PC-9 (cell line): ENCODE measurements around the gene MIDN. TPM values are rescaled to one million over a fixed set of nuclear protein-coding genes. Genes with fewer than 3 reads are reported as not detected.
A peak's percentile ranks its signal among the peaks of the same experiment; 100 is the strongest.

Source experiments
- BruUV-seq: library from RNA; stranded (reverse); fragments of 400-500 nt; replicated peaks from 2 replicates; lab custom pipeline; 2021; lab: Mats Ljungman, UMichigan
- CTCF ChIA-PET: fragments of 300-600 bp; sonication (Branson Sonifier 250); formaldehyde crosslinking; loops from one replicate; lab custom pipeline; 2022; ENCODE audit warnings: antibody characterized with exemption; lab: Charles Lee
- POLR2A ChIA-PET: fragments of 300-600 bp; sonication (Branson Sonifier 250); formaldehyde crosslinking; loops from one replicate; lab custom pipeline; 2022; ENCODE audit warnings: antibody characterized with exemption; ENCODE audit not compliant: unreplicated experiment; lab: Charles Lee
- DNase-seq, 2 experiments: peaks; one replicate each; pipeline versions ENCODE4 v3.0.0 to v3.0.0-alpha.2; 2015 to 2022; ENCODE audit warnings: mixed read lengths in 1 of 2
- H2AFZ ChIP-seq: fragments of 200-600 bp; sonication (generic); 2 replicates; pipeline ENCODE4 v1.8.1; 2017; ENCODE audit warnings: antibody characterized with exemption
- H3F3A ChIP-seq: fragments of 200-600 bp; sonication (generic); 2 replicates; pipeline ENCODE4 v1.8.1; 2017; ENCODE audit warnings: antibody characterized with exemption, mild to moderate bottlenecking, low read depth; ENCODE audit not compliant: insufficient read depth
- H3K27ac ChIP-seq: fragments of 200-600 bp; sonication (generic); 2 replicates; pipeline ENCODE4 v1.6.1; 2016; ENCODE audit warnings: mixed run types
- H3K27me3 ChIP-seq: fragments of 200-600 bp; sonication (generic); 2 replicates; pipeline ENCODE4 v1.6.1; 2016; ENCODE audit warnings: low read depth, mixed run types; ENCODE audit not compliant: insufficient read depth
- H3K36me3 ChIP-seq: fragments of 200-600 bp; sonication (generic); 2 replicates; pipeline ENCODE4 v1.6.1; 2016; ENCODE audit warnings: low read depth, mixed run types
- H3K4me1 ChIP-seq: fragments of 200-600 bp; sonication (generic); replicated peaks from 2 replicates; pipeline ENCODE4 v1.6.1; 2016; ENCODE audit warnings: mixed run types; ENCODE audit not compliant: insufficient read depth
- H3K4me2 ChIP-seq: fragments of 200-600 bp; sonication (generic); 2 replicates; pipeline ENCODE4 v1.6.1; 2017; ENCODE audit warnings: mixed run types
- H3K4me3 ChIP-seq: fragments of 200-600 bp; sonication (generic); 2 replicates; pipeline ENCODE4 v1.6.1; 2016; ENCODE audit warnings: mixed run types
- H3K79me2 ChIP-seq: fragments of 200-600 bp; sonication (generic); 2 replicates; pipeline ENCODE4 v1.6.1; 2017; ENCODE audit warnings: low read depth, mixed run types
- H3K9me2 ChIP-seq: fragments of 200-600 bp; sonication (generic); 2 replicates; pipeline ENCODE4 v1.8.1; 2017; ENCODE audit warnings: mild to moderate bottlenecking; ENCODE audit not compliant: insufficient read depth
- H3K9me3 ChIP-seq: fragments of 200-600 bp; sonication (generic); 2 replicates; pipeline ENCODE4 v1.8.1; 2016; ENCODE audit warnings: low read depth; ENCODE audit not compliant: insufficient read depth
- H4K20me1 ChIP-seq: fragments of 200-600 bp; sonication (generic); 2 replicates; pipeline ENCODE4 v1.8.1; 2017; ENCODE audit not compliant: insufficient read depth
- EZH2 ChIP-seq: fragments of 200-600 bp; sonication (generic); IDR thresholded peaks from 2 replicates; pipeline ENCODE4 v1.8.0; 2017; ENCODE audit warnings: antibody characterized with exemption, low read depth
- intact Hi-C: fragments of 100-400 bp; cut with micrococcal nuclease; formaldehyde crosslinking; loops from one replicate; pipeline ENCODE4 v1.10.0; 2022; ENCODE audit not compliant: unreplicated experiment
- total RNA-seq: library from RNA; stranded (reverse); gene quantifications from 2 replicates; pipeline ENCODE4 v1.2.3, GENCODE V29; 2021
- TF ChIP-seq, protein P1 (sequence below): fragments of 200-600 bp; sonication (generic); conservative IDR thresholded peaks from 2 replicates; pipeline ENCODE4 v1.6.1; 2017; ENCODE audit warnings: mixed run types, antibody characterized with exemption, mild to moderate bottlenecking, moderate library complexity

Gene MIDN
- total RNA-seq, 1 experiment from 2014 or later: 61.4 TPM

DNA sequence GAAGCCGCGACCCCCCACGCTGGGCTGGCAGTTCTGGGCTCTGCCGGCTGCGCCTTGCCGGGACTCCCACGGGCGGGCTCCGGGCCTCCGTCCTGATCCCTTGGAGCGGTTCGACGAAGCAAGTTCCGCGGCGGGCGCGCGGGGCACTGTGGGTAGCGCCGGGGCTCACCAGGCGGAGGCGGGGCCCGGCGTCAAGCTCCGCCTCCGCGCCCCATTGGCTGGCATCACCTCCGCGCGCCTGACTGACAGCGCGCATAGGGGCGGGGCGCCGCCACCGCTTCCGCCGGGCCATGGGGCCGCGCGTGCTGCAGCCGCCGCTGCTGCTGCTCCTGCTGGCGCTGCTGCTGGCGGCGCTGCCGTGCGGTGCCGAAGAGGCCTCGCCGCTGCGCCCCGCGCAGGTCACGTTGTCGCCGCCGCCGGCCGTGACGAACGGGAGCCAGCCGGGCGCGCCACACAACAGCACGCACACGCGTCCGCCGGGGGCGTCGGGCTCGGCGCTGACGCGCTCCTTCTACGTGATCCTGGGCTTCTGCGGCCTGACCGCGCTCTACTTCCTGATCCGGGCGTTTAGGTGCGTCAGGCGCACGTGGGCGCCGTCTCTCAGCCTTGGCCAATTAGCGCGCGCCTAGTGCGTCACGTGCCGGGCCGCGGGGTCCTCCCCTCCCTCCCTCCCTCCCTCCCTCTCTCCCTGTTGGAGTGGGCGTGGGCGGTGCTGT is 27.0 kb downstream of the MIDN start, which contains the start of gene FAM174C:
FAM174C (plus strand) TSS at position 271 of the 716 bp plus-strand sequence; CDS start at position 291, 20 bp downstream.
- Histone ChIP-seq H3K27ac (peak within 1 kb of the TSS; percentile 86), H3K4me1 (peaks cover 27% of the 10 kb centered on the region), H4K20me1 (peaks cover 17% of the 10 kb centered on the region), H3K9me3 (no peaks in the 10 kb centered on the region), H3K9me2 (no peaks in the 10 kb centered on the region), H3K4me3 (peak within 1 kb of the TSS; percentile 78), H2AFZ (peak within 1 kb of the TSS; percentile 74; the same call in 1 of the 2 replicates), H3K4me2 (peak within 1 kb of the TSS; percentile 89), H3F3A (peaks cover 37% of the 10 kb centered on the region), H3K27me3 (no peaks in the 10 kb centered on the region), H3K79me2 (peaks cover 56% of the 10 kb centered on the region), H3K36me3 (peaks cover 11% of the 10 kb centered on the region; the same call in 1 of the 2 replicates)
- ChIA-PET CTCF (no interaction called here), POLR2A (interaction anchor here (0.6 to 0.7 kb wide), 2 partner anchors 22 to 75 kb away, joined by 3 read pairs; no protein-coding TSS in a partner anchor)
- intact Hi-C loops: loop anchor here (5.0 kb wide), 1 partner anchor 397 kb away; no protein-coding TSS in a partner anchor
- TF ChIP-seq EZH2: no peak
- BruUV-seq: no TSS peak
- DNase-seq: peak; percentile 84 to 87

DNA sequence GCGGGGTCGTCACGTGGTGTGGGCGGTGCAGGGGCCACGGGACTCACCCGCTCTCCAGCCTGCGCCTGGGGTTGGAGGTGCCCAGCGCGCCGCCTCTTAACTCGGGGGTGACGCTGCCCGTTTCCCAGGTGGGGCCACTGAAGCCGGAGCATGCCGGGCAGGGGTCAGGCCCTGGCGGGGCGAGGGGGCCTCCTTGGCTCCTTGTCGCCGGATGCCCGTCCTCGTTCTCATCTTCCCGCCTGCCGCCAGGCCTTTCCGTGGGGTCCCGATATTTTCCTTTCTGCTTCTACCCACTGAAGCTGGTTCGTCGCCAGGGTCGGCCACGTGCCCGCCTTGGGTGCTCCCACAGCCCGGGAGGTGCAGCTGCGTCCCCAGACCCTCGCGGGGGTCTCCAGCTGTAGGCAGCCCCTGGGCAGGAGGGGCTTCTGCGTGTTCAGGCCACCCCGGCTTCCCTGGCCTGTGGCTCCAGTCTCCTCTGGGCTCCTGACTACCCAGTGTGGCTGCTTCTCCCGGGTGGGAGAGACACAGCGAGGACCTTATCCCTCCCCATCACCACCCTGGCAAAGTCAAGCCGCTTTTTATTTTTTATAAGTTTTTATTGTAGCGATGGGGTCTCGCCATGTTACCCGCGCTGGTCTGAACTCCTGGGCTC is 27.7 kb downstream of the MIDN start:
- H3K79me2 ChIP-seq: peaks cover 49% of the 10 kb centered on the region
- H3K27me3 ChIP-seq: no peaks in the 10 kb centered on the region
- intact Hi-C loops: loop anchor here (5.0 kb wide), 1 partner anchor 396 kb away; no protein-coding TSS in a partner anchor
- H3K4me3 ChIP-seq: peak overlapping the region; percentile 78
- peaks cover 21% of the 10 kb centered on the region for H3K4me1 ChIP-seq
- H2AFZ ChIP-seq: peak overlapping the region; percentile 74; the same call in 1 of the 2 replicates
- POLR2A ChIA-PET: no interaction called here
- BruUV-seq: TSS peak; percentile 18
- H4K20me1 ChIP-seq: peaks cover 17% of the 10 kb centered on the region
- no peak for DNase-seq
- H3F3A ChIP-seq: peaks cover 33% of the 10 kb centered on the region
- peak overlapping the region; percentile 46 for H3K27ac ChIP-seq
- H3K36me3 ChIP-seq: peaks cover 11% of the 10 kb centered on the region; the same call in 1 of the 2 replicates
- no peak for TF ChIP-seq EZH2
- TF ChIP-seq, protein P1, sequence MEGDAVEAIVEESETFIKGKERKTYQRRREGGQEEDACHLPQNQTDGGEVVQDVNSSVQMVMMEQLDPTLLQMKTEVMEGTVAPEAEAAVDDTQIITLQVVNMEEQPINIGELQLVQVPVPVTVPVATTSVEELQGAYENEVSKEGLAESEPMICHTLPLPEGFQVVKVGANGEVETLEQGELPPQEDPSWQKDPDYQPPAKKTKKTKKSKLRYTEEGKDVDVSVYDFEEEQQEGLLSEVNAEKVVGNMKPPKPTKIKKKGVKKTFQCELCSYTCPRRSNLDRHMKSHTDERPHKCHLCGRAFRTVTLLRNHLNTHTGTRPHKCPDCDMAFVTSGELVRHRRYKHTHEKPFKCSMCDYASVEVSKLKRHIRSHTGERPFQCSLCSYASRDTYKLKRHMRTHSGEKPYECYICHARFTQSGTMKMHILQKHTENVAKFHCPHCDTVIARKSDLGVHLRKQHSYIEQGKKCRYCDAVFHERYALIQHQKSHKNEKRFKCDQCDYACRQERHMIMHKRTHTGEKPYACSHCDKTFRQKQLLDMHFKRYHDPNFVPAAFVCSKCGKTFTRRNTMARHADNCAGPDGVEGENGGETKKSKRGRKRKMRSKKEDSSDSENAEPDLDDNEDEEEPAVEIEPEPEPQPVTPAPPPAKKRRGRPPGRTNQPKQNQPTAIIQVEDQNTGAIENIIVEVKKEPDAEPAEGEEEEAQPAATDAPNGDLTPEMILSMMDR: no peak
- no peaks in the 10 kb centered on the region for H3K9me3 ChIP-seq
- H3K4me2 ChIP-seq: peak overlapping the region; percentile 87
- no peaks in the 10 kb centered on the region for H3K9me2 ChIP-seq
- CTCF ChIA-PET: no interaction called here

DNA sequence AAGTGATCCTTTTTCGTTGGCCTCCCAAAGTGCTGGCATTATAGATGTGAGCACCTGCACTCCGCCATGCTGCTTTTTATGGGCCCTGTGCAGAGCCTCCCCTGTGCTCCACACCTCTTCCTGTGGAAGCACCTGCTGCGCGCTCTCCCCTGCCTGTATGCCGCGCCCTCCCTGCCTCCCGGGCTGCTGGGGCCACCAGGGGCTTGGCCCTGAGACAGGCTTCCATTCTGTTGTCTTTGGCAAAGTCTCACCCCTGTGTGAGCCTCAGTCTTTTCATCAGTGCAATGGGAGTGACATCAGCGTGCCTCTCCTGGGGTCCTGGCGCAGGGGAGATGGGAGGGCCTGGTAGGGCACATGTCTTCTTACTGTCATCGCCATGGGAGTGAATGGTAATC is 28.2 kb downstream of the MIDN start:
- TF ChIP-seq, protein P1: no peak
- no peak for TF ChIP-seq EZH2
- POLR2A ChIA-PET: no interaction called here
- intact Hi-C loops: loop anchor here (5.0 kb wide), 1 partner anchor 396 kb away; no protein-coding TSS in a partner anchor

More for the DNA sequence above, 28.2 kb downstream of the MIDN start:
- Histone ChIP-seq H3K27ac (peak overlapping the region; percentile 46), H3K4me3 (peak overlapping the region; percentile 78), H3K9me3 (no peaks in the 10 kb centered on the region), H3K9me2 (no peaks in the 10 kb centered on the region), H3K4me2 (peak overlapping the region; percentile 87), H3K36me3 (peaks cover 11% of the 10 kb centered on the region; the same call in 1 of the 2 replicates), H2AFZ (no peak overlapping the region), H3K27me3 (no peaks in the 10 kb centered on the region), H3K79me2 (peaks cover 44% of the 10 kb centered on the region), H3K4me1 (peaks cover 16% of the 10 kb centered on the region), H3F3A (peaks cover 33% of the 10 kb centered on the region), H4K20me1 (peaks cover 14% of the 10 kb centered on the region)
- BruUV-seq: no TSS peak
- CTCF ChIA-PET: no interaction called here
- no peak for DNase-seq
